IMR-90 (cell line): Measurements from ENCODE around the gene PCID2. TPM values are rescaled to one million over a fixed set of nuclear protein-coding genes. Genes with fewer than 3 reads are reported as not detected.

ENCODE experiments used
- ATAC-seq: fragments of 200-7000 bp; cut with Tn5 transposase; 2 replicates; pipeline ENCODE4 v1.9.1; 2020; ENCODE audit warnings: low read depth, mild to moderate bottlenecking, moderate library complexity
- BruUV-seq: library from RNA; stranded (reverse); fragments of 400-500 nt; replicated peaks from 2 replicates; lab custom pipeline; 2021; lab: Mats Ljungman, UMichigan
- CTCF ChIA-PET: fragments of 300-600 bp; formaldehyde crosslinking; extraction: SDS; loops from one replicate; lab custom pipeline; 2021; ENCODE audit warnings: antibody characterized with exemption; lab: Yijun Ruan, JAX
- POLR2A ChIA-PET: fragments of 300-600 bp; sonication (Branson Sonifier 250); formaldehyde crosslinking; loops from one replicate; lab custom pipeline; 2022; ENCODE audit warnings: antibody characterized with exemption; ENCODE audit not compliant: unreplicated experiment; lab: Charles Lee
- DNase-seq: peaks from one replicate; pipeline ENCODE4 v3.0.0; 2013
- H2AFZ ChIP-seq: replicated peaks from 2 replicates; pipeline ENCODE3; 2013; ENCODE audit warnings: low read length, mild to moderate bottlenecking; ENCODE audit not compliant: poor library complexity
- H2AK5ac ChIP-seq: 2 replicates; pipeline ENCODE4 v1.6.1; 2013; ENCODE audit warnings: low read depth, low read length, inconsistent platforms
- H2AK9ac ChIP-seq: replicated peaks from 2 replicates; pipeline ENCODE3; 2013; ENCODE audit warnings: mild to moderate bottlenecking, low read depth, low read length, moderate library complexity; ENCODE audit not compliant: poor library complexity
- H2BK120ac ChIP-seq: 2 replicates; pipeline ENCODE4 v1.6.1; 2013; ENCODE audit warnings: low read depth, low read length, inconsistent platforms
- H2BK15ac ChIP-seq: 3 replicates; pipeline ENCODE4 v1.6.1; 2013; ENCODE audit warnings: low read depth, low read length, inconsistent platforms
- H2BK20ac ChIP-seq: 2 replicates; pipeline ENCODE4 v1.6.1; 2013; ENCODE audit warnings: low read depth, mild to moderate bottlenecking, inconsistent platforms, low read length, moderate library complexity
- H2BK5ac ChIP-seq: 2 replicates; pipeline ENCODE4 v1.6.1; 2013; ENCODE audit warnings: mild to moderate bottlenecking, low read depth, low read length, inconsistent platforms; ENCODE audit not compliant: poor library complexity, severe bottlenecking
- H3K14ac ChIP-seq: replicated peaks from 2 replicates; pipeline ENCODE4 v1.6.1; 2013; ENCODE audit warnings: low read depth, low read length, inconsistent platforms
- H3K18ac ChIP-seq: 2 replicates; pipeline ENCODE4 v1.6.1; 2013; ENCODE audit warnings: low read depth, low read length, control low read depth
- H3K23ac ChIP-seq: 2 replicates; pipeline ENCODE4 v1.6.1; 2013; ENCODE audit warnings: low read depth, low read length, inconsistent platforms
- H3K27ac ChIP-seq: 2 replicates; pipeline ENCODE4 v1.5.1; 2013; ENCODE audit warnings: mild to moderate bottlenecking, control low read depth, low read length; ENCODE audit not compliant: insufficient read depth
- H3K27me3 ChIP-seq: 2 replicates; pipeline ENCODE4 v1.6.1; 2013; ENCODE audit warnings: low read length; ENCODE audit not compliant: control insufficient read depth, insufficient read depth
- H3K36me3 ChIP-seq: 2 replicates; pipeline ENCODE4 v1.6.1; 2013; ENCODE audit warnings: low read length, mixed read lengths; ENCODE audit not compliant: control insufficient read depth, insufficient read depth
- H3K4ac ChIP-seq: 2 replicates; pipeline ENCODE4 v1.6.1; 2013; ENCODE audit warnings: low read depth, low read length, inconsistent platforms
- H3K4me1 ChIP-seq: 2 replicates; pipeline ENCODE4 v1.6.1; 2013; ENCODE audit warnings: low read length, mixed read lengths; ENCODE audit not compliant: control insufficient read depth, insufficient read depth
- H3K4me2 ChIP-seq: 2 replicates; pipeline ENCODE4 v1.6.1; 2013; ENCODE audit warnings: low read depth, mild to moderate bottlenecking, control low read depth, low read length, moderate library complexity
- H3K4me3 ChIP-seq: 2 replicates; pipeline ENCODE4 v1.5.1; 2013; ENCODE audit warnings: low read depth, mild to moderate bottlenecking, control low read depth, low read length, moderate library complexity; ENCODE audit not compliant: insufficient read depth
- H3K56ac ChIP-seq: 2 replicates; pipeline ENCODE4 v1.6.1; 2013; ENCODE audit warnings: low read length, inconsistent platforms; ENCODE audit not compliant: insufficient read depth; ENCODE audit errors: extremely low read depth
- H3K79me1 ChIP-seq, 2 experiments: 2 replicates each; pipeline ENCODE4 v1.6.1; 2013; ENCODE audit warnings: low read length in 2 of 2, inconsistent platforms in 1 of 2, low read depth in 1 of 2
- H3K9ac ChIP-seq: 2 replicates; pipeline ENCODE4 v1.6.1; 2013; ENCODE audit warnings: low read depth, low read length, control low read depth
- H3K9me1 ChIP-seq: 2 replicates; pipeline ENCODE4 v1.6.1; 2013; ENCODE audit warnings: low read length, inconsistent platforms; ENCODE audit not compliant: insufficient read depth
- H3K9me3 ChIP-seq: 2 replicates; pipeline ENCODE4 v1.6.1; 2013; ENCODE audit warnings: low read length; ENCODE audit not compliant: control insufficient read depth, insufficient read depth
- H4K20me1 ChIP-seq: 2 replicates; pipeline ENCODE4 v1.6.1; 2013; ENCODE audit warnings: low read length, inconsistent platforms; ENCODE audit not compliant: insufficient read depth
- H4K5ac ChIP-seq: 2 replicates; pipeline ENCODE4 v1.6.1; 2013; ENCODE audit warnings: mild to moderate bottlenecking, low read depth, low read length, control low read depth
- H4K8ac ChIP-seq, 2 experiments: 2 replicates each; pipeline ENCODE4 v1.6.1; 2013; ENCODE audit warnings: low read depth in 2 of 2, low read length in 2 of 2, control low read depth in 1 of 2, inconsistent platforms in 1 of 2
- H4K91ac ChIP-seq: 2 replicates; pipeline ENCODE4 v1.6.1; 2013; ENCODE audit warnings: low read depth, low read length, inconsistent platforms; ENCODE audit not compliant: insufficient read depth
- MXI1 ChIP-seq: IDR thresholded peaks from 2 replicates; pipeline ENCODE4 v1.6.1; 2012; ENCODE audit warnings: low read depth, mild to moderate bottlenecking, low read length, moderate library complexity, borderline replicate concordance
- RAD21 ChIP-seq: IDR thresholded peaks from 2 replicates; pipeline ENCODE4 v1.6.1; 2012; ENCODE audit warnings: low read length, improper control_type of control experiment
- WGBS, 2 experiments: methylation state at CpG; one replicate each; pipeline versions ENCODE4 v1.1.5 to v1.1.7; 2013; ENCODE audit warnings: missing lambda C conversion rate in 2 of 2; ENCODE audit not compliant: insufficient read length in 1 of 2; ENCODE audit errors: extremely low coverage in 2 of 2; 5-methylcytosine and 5-hydroxymethylcytosine counted together
- dilution Hi-C: fragments of 300-500 bp; cut with HindIII; formaldehyde crosslinking; loops from one replicate; pipeline ENCODE4 v1.14.3; 2018; ENCODE audit warnings: low sequenced_read_pairs; ENCODE audit not compliant: unreplicated experiment
- in situ Hi-C: fragments of 300-500 bp; cut with MboI; formaldehyde crosslinking; loops from 3 replicates; pipeline ENCODE4 v1.14.3; 2019; ENCODE audit warnings: low sequenced_read_pairs, inconsistent platforms, mixed read lengths
- intact Hi-C: fragments of 100-400 bp; cut with micrococcal nuclease; formaldehyde crosslinking; loops from 2 replicates; pipeline ENCODE4 v1.10.0; 2022
- polyA plus RNA-seq, 3 experiments: library from polyadenylated mRNA; depleted of rRNA; stranded (reverse); fragments of >200 nt; gene quantifications; 2 replicates each; pipeline ENCODE4 v1.2.3, GENCODE V29; 2012; ENCODE audit warnings: low replicate concordance in 1 of 3
- total RNA-seq: library from RNA; depleted of rRNA; stranded (reverse); fragments of >200 nt; gene quantifications from 2 replicates; pipeline ENCODE4 v1.2.3, GENCODE V29; 2012

Gene PCID2
- total and polyA plus RNA-seq, 2 of the 4 experiments (the other 2 are of a cell fraction): 83.5 to 90.9 TPM

DNA sequence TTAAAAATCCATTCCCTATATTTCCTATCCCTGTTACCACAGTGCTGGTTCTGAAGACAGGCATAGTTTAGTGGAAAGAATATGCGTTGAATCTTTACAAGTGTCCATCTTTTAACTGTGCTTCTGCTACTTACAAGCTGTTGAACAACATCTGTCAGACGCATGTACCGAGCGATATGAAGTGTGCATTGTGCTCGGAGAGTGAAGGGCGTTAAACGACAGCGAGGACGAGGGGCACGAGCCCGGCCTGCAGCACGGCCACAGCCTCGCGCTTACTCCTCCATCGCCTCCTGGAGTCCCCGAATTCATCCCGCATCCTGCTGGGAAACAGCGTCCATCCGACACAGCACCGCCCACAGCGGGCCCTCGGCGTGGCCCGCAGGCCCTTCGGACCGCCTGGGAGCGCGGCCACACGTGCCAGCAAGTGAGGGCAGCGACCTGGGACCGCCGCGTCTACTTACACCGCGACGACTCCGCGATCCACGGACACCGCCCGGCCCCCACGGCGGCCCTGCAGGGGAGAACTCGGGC lies 514 bp downstream of the PCID2 start (continued):
- peak; percentile 27; the same call in 1 of the 2 replicates for TF ChIP-seq RAD21

DNA sequence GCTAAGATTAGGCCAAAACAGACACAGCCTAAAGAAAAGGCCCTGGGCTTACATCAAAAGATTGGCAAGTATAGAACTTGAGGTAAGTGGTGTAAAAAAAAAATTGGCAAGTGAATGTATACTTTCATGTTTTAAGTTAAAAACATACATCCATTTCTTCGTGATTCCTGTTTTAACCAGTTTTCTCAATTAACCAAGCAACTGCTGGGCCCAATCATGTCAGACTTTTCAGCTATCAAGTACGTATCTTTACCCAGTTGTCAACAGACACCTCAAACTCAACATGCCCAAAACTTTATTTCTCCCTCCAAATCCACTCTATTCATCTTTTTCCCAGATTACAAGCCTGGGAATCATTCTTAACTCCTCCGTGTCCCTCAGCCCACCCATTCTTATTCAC lies 1.0 kb downstream of the PCID2 start:
- POLR2A ChIA-PET: interaction anchor here (0.9 kb wide), 1 partner anchor 29 kb away, joined by 3 read pairs; no protein-coding TSS in a partner anchor
- in situ Hi-C loops: no loop called here

More for the DNA sequence above, 1.0 kb downstream of the PCID2 start:
- peak overlapping the region; percentile 100 for H3K4me2 ChIP-seq
- H2BK15ac ChIP-seq: no peak overlapping the region; the same call in 2 of the 3 replicates
- peak overlapping the region; percentile 87; the same call in 1 of the 2 replicates for H3K18ac ChIP-seq
- peak overlapping the region; percentile 53 for H3K14ac ChIP-seq
- no peaks in the 10 kb centered on the region for H3K27me3 ChIP-seq
- CTCF ChIA-PET: interaction anchor here (0.7 kb wide), 1 partner anchor 123 kb away, joined by 3 read pairs; no protein-coding TSS in a partner anchor
- no peak overlapping the region for H2AK9ac ChIP-seq
- H3K4ac ChIP-seq: peak overlapping the region; percentile 79; the same call in 1 of the 2 replicates
- H2AK5ac ChIP-seq: 0 out of 2 replicates have a peak overlapping the region, but pooled peaks have one; percentile 45
- peaks cover 42% of the 10 kb centered on the region for H4K20me1 ChIP-seq
- peak overlapping the region; percentile 83 for H2BK5ac ChIP-seq
- intact Hi-C loops: no loop called here
- H3K79me1 ChIP-seq: peaks cover 23 to 60% of the 10 kb centered on the region in 2 experiments
- peak overlapping the region; percentile 92 for H3K9ac ChIP-seq
- H2BK20ac ChIP-seq: no peak overlapping the region
- peak overlapping the region; percentile 27 to 68; a peak in 3 of 4 replicates for H4K8ac ChIP-seq
- H3K27ac ChIP-seq: no peak overlapping the region
- DNase-seq: no peak
- peaks cover 25% of the 10 kb centered on the region for H3K9me1 ChIP-seq
- no peak for TF ChIP-seq MXI1
- H3K9me3 ChIP-seq: no peaks in the 10 kb centered on the region
- peak overlapping the region; percentile 96 for H3K4me3 ChIP-seq
- H3K4me1 ChIP-seq: peaks cover 24% of the 10 kb centered on the region
- no peak overlapping the region for H2AFZ ChIP-seq
- WGBS, 2 experiments: 49% methylated on average over 2 of the region's 3 CpGs; no CpG with 5 or more reads in 1 of the 2 experiments
- H3K36me3 ChIP-seq: peaks cover 12% of the 10 kb centered on the region
- peak overlapping the region; percentile 47; the same call in 1 of the 2 replicates for H4K5ac ChIP-seq
- H2BK120ac ChIP-seq: peak overlapping the region; percentile 72
- peak overlapping the region; percentile 88 for H3K23ac ChIP-seq
- H4K91ac ChIP-seq: peak overlapping the region; percentile 84; the same call in 1 of the 2 replicates
- dilution Hi-C loops: no loop called here
- no peak for ATAC-seq
- H3K56ac ChIP-seq: peak overlapping the region; percentile 51
- BruUV-seq: no TSS peak
